Adrenal gland (tissue), 5 donors: ENCODE data around the gene CCDC92B.

Experiments used
- POLR2A ChIP-seq, 2 donors: fragments of 450-650 bp; IDR thresholded peaks; one replicate each; pipeline ENCODE4 v1.6.1; 2017; ENCODE audit warnings: antibody characterized with exemption in 2 of 2, mild to moderate bottlenecking in 2 of 2, moderate library complexity in 1 of 2
- TF ChIP-seq, protein P1 (sequence below), 6 experiments: fragments of 450-650 bp in 4 of 6; fragments of 200-600 bp in 2 of 6; sonication (generic) in 1 of 6; IDR thresholded peaks; 1 replicate in 5 of 6; 2 replicates in 1 of 6; pipeline versions ENCODE4 v1.5.1 to v1.8.0; 2016 to 2021; ENCODE audit warnings: antibody characterized with exemption in 6 of 6, mild to moderate bottlenecking in 2 of 6, moderate library complexity in 1 of 6
- donor health status: DM: no; HTN: no; CAD: no.

- TF ChIP-seq, protein P1, sequence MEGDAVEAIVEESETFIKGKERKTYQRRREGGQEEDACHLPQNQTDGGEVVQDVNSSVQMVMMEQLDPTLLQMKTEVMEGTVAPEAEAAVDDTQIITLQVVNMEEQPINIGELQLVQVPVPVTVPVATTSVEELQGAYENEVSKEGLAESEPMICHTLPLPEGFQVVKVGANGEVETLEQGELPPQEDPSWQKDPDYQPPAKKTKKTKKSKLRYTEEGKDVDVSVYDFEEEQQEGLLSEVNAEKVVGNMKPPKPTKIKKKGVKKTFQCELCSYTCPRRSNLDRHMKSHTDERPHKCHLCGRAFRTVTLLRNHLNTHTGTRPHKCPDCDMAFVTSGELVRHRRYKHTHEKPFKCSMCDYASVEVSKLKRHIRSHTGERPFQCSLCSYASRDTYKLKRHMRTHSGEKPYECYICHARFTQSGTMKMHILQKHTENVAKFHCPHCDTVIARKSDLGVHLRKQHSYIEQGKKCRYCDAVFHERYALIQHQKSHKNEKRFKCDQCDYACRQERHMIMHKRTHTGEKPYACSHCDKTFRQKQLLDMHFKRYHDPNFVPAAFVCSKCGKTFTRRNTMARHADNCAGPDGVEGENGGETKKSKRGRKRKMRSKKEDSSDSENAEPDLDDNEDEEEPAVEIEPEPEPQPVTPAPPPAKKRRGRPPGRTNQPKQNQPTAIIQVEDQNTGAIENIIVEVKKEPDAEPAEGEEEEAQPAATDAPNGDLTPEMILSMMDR (IDR thresholded peaks at IDR 0.05): no peak
- no peak for TF ChIP-seq POLR2A (IDR thresholded peaks at IDR 0.05)
These were observed 6.7 kb upstream of the CCDC92B start for GRCh38 chr17:2755891-2756724.
